Measurements from ENCODE around the gene FGF14. TPM values are rescaled to one million over a fixed set of nuclear protein-coding genes. Genes with fewer than 3 reads are reported as not detected.
"Not testable (repeated sequence)": the region's sequence is repeated elsewhere in the genome, so short reads cannot be mapped to it uniquely, and the experiment has no call there.

FGF14 gene
- total RNA-seq, 4 donors from 2014 or later: 0.08 to 1.4 (median 0.22) TPM

DNA sequence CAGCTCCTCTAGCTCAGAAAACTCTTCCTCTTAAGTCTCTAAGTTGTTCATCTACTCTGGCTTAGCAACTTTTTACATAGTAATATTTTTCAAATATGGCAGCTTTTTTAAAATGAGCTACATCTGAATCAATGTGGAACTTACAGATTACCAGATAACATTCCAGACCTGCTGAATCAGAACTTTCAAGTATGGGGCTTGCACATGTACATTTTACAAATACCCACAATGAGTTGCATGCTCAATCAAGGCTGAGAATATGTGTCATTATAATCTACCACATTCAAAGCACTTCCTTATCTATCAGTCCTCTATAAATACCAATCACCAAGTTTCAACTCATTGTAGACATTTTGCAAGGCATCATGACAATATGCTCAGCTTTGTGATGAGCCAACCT is 383.1 kb downstream of the FGF14 start:
- no peak overlapping the region for H3K4me3 ChIP-seq
- H3K36me3 ChIP-seq: no peaks in the 10 kb centered on the region
- H3K27me3 ChIP-seq: no peaks in the 10 kb centered on the region
- no peak for DNase-seq (ENCODE audit: low spot score in 2 of 2)
- TF ChIP-seq POLR2AphosphoS5 (IDR thresholded peaks at IDR 0.05) (no peak), EP300 (IDR thresholded peaks at IDR 0.05) (no peak), POLR2A (IDR thresholded peaks at IDR 0.05) (no peak)
- TF ChIP-seq, protein P1, sequence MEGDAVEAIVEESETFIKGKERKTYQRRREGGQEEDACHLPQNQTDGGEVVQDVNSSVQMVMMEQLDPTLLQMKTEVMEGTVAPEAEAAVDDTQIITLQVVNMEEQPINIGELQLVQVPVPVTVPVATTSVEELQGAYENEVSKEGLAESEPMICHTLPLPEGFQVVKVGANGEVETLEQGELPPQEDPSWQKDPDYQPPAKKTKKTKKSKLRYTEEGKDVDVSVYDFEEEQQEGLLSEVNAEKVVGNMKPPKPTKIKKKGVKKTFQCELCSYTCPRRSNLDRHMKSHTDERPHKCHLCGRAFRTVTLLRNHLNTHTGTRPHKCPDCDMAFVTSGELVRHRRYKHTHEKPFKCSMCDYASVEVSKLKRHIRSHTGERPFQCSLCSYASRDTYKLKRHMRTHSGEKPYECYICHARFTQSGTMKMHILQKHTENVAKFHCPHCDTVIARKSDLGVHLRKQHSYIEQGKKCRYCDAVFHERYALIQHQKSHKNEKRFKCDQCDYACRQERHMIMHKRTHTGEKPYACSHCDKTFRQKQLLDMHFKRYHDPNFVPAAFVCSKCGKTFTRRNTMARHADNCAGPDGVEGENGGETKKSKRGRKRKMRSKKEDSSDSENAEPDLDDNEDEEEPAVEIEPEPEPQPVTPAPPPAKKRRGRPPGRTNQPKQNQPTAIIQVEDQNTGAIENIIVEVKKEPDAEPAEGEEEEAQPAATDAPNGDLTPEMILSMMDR (IDR thresholded peaks at IDR 0.05): no peak
- no peak overlapping the region for H3K27ac ChIP-seq
- H3K9me3 ChIP-seq: peaks cover 18% of the 10 kb centered on the region
- no peaks in the 10 kb centered on the region for H3K4me1 ChIP-seq

DNA sequence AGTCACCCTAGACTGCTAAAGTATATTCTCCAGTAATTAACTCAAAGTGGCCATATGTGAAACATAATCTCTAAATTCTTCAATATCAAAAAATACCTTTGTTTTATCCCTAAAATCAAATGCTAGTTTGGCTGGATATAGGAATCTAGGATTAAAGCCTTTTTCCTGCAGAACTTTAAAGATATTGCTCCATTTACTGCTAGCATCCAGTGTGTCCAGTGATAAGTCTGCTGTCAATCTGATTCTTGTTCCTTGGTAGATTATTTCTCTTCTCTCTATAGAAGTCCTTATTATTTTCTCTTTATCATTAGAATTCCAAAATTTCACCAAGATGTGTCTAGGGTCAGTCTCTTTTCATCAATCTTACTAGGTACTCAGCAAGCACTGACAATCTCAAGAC is 384.6 kb downstream of the FGF14 start:
- no peak overlapping the region for H3K27ac ChIP-seq
- H3K27me3 ChIP-seq: no peaks in the 10 kb centered on the region
- H3K9me3 ChIP-seq: peaks cover 18% of the 10 kb centered on the region
- no peak for DNase-seq (ENCODE audit: low spot score in 2 of 2)
- no peak for TF ChIP-seq POLR2AphosphoS5 (IDR thresholded peaks at IDR 0.05)
- H3K4me1 ChIP-seq: no peaks in the 10 kb centered on the region
- no peak overlapping the region for H3K4me3 ChIP-seq
- H3K36me3 ChIP-seq: no peaks in the 10 kb centered on the region

DNA sequence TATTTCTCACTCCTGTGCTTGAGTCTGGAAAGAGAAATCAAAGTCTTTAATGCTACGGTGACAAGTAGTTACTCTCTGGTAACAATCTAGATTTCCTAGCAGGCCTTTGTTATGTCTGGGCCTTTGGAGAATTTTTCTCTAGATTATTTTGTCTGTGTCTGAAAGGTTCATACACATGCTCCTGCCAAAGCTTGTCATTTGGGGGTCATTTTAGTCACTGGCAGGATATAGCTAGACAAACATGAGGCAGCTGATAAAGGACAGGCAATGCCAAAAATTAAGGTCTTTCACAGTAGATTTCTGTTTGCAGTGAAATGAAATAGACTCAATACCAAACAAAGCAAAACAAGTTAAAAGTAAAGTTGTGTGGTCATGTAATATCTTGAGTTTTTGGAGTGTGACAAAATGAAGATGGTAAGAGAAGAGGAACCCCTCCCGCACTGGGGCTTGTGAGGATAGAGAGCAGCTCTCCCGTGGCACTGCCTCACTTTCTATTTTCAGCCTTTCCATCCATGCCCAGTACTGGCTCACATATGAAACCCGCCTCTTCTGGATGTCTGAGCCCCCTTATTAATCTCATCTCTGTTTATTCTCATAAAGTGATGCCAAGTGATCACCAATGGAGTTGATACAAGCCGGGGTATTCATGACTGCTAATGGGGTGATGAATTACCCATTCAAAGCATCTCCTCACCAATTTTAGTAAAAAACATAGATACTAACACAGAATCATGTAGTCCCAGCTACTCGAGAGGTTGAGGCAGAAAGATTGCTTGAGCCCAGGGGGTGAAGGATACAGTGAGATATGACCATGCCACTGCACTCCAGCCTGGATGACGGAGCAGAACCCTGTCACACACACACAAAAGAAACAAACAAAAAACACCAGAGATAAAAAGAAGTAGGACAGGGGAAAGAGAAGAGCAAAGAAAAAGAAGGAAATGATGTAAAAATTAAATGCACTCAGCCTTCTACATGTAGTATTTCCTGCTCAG is 389.3 kb downstream of the FGF14 start:
- peak overlapping the region; percentile 29 for H3K27ac ChIP-seq
- DNase-seq (ENCODE audit: low spot score in 2 of 2): no peak
- no peak overlapping the region for H3K4me3 ChIP-seq
- no peaks in the 10 kb centered on the region for H3K36me3 ChIP-seq
- H3K27me3 ChIP-seq: no peaks in the 10 kb centered on the region
- TF ChIP-seq EP300 (IDR thresholded peaks at IDR 0.05): no peak
- TF ChIP-seq, protein P1 (IDR thresholded peaks at IDR 0.05): no peak
- TF ChIP-seq POLR2A (IDR thresholded peaks at IDR 0.05): no peak
- no peak for TF ChIP-seq POLR2AphosphoS5 (IDR thresholded peaks at IDR 0.05)
- H3K9me3 ChIP-seq: peaks cover 7% of the 10 kb centered on the region
- no peaks in the 10 kb centered on the region for H3K4me1 ChIP-seq
- 78% methylated on average over 7 of the region's 7 CpGs for WGBS

DNA sequence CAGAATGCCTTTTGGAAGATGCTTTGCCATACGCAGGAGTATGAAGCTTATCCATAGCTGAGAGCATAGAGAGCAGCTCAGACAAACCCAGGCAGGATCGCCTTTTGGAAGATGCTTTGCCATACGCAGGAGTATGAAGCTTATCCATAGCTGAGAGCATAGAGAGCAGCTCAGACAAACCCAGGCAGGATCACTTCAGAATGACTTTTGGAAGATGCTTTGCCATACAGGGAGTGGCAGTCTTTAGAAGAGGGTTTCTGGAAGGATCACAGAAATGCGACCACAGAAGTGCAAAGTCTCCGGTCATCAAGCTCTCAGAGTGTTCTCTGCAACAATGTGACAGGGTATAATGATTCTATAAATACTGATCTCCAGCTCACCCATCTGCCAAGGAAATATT is 390.4 kb downstream of the FGF14 start:
- not testable (repeated sequence) for H3K9me3 ChIP-seq; H3K4me1 ChIP-seq; H3K27me3 ChIP-seq; H3K27ac ChIP-seq; DNase-seq (ENCODE audit: low spot score in 2 of 2); H3K4me3 ChIP-seq; H3K36me3 ChIP-seq
- WGBS: 67% methylated on average over 5 of the region's 5 CpGs

DNA sequence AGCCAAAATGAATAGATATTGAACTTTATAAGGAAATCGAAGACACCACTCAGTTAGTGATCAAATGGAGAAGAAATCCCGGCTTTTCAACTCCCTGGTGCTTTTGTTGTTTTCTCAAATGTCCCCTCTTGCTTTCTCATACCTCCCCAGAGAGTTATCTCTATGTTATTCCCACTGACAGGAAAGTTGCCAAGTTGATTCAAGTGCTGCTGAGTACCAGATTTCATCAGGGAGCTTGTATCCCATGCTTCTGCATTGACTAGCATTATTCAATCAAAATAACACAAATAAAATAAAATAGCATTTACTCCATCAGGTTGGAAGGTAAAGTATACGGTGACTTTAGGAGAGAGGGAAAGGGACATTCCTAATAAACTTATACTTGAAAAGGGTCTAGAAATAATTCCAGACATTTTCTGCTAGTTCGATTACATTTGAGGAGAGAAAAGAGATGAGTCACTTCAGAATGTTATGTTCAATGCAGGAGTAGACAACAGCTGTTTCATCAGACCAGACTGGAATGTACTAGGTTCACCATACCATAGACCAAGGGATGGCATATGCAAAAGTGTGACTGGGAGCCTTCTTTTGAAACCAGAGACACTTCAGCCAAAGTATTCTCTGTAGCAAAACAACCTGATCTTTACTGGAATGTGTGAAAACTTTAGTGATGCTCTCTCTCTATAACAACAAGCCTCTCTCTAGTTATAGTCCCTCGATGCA is 397.8 kb downstream of the FGF14 start:
- no peaks in the 10 kb centered on the region for H3K36me3 ChIP-seq
- no peaks in the 10 kb centered on the region for H3K27me3 ChIP-seq
- H3K4me1 ChIP-seq: no peaks in the 10 kb centered on the region
- WGBS: 79% methylated on average over 5 of the region's 5 CpGs
- H3K27ac ChIP-seq: no peak overlapping the region
- TF ChIP-seq, protein P1 (IDR thresholded peaks at IDR 0.05): no peak
- TF ChIP-seq EP300 (IDR thresholded peaks at IDR 0.05): no peak
- no peak for TF ChIP-seq POLR2AphosphoS5 (IDR thresholded peaks at IDR 0.05)
- no peak for TF ChIP-seq POLR2A (IDR thresholded peaks at IDR 0.05)
- DNase-seq (ENCODE audit: low spot score in 2 of 2): no peak
- H3K4me3 ChIP-seq: no peak overlapping the region
- no peaks in the 10 kb centered on the region for H3K9me3 ChIP-seq

DNA sequence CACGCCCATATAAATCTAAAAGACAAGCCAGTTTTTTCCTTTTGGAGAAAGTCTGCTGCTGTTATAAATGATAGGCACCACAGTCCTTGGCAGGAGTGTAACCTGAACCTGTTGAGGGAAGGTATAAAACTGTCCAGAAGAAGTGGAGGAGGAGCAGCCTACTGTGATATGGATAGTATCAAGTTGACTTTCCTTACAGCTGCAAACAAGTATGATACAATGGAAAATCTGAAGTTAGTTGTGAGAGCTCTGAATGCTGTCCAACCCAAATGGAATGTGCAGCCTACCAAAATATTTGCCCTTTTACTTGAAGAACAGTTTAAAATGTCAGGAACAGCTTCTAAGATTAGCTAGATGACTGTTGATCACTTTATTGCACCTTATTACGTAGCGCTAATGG is 399.6 kb downstream of the FGF14 start:
- no peaks in the 10 kb centered on the region for H3K27me3 ChIP-seq
- TF ChIP-seq, protein P1 (IDR thresholded peaks at IDR 0.05): no peak
- TF ChIP-seq EP300 (IDR thresholded peaks at IDR 0.05): no peak
- TF ChIP-seq POLR2AphosphoS5 (IDR thresholded peaks at IDR 0.05): no peak
- no peak for TF ChIP-seq POLR2A (IDR thresholded peaks at IDR 0.05)
- WGBS: 66% methylated on average over 3 of the region's 3 CpGs

More for the DNA sequence above, 399.6 kb downstream of the FGF14 start:
- DNase-seq (ENCODE audit: low spot score in 2 of 2): no peak
- Histone ChIP-seq H3K4me3 (no peak overlapping the region), H3K36me3 (no peaks in the 10 kb centered on the region), H3K9me3 (no peaks in the 10 kb centered on the region), H3K4me1 (no peaks in the 10 kb centered on the region), H3K27ac (no peak overlapping the region)
